GM12873 (cell line): Measurements from ENCODE around the gene PRAF2.

ENCODE experiments used
- CTCF ChIP-seq: IDR thresholded peaks from 2 replicates; pipeline ENCODE4 v1.5.1; 2012; ENCODE audit warnings: low read depth, mild to moderate bottlenecking, moderate library complexity, low read length, control low read depth; ENCODE audit not compliant: insufficient read depth; ENCODE audit errors: missing control alignments

The PRAF2 gene

GRCh38 chrX:49073601-49074575, at the start of gene PRAF2:
PRAF2 (minus strand) TSS chrX:49074002; CDS start chrX:49073987, 15 bp downstream.
- no peak for TF ChIP-seq CTCF

- no peak for TF ChIP-seq CTCF
Observed at GRCh38 chrX:49122499-49122898, 48.7 kb upstream of the PRAF2 start.

- peak; percentile 10 for TF ChIP-seq CTCF
Observed at GRCh38 chrX:49120091-49120490, 46.3 kb upstream of the PRAF2 start.

- TF ChIP-seq CTCF = no peak
Observed at GRCh38 chrX:49117581-49117980, 43.8 kb upstream of the PRAF2 start.

GRCh38 chrX:49116716-49117115, 42.9 kb upstream of the PRAF2 start:
- TF ChIP-seq CTCF = no peak

- TF ChIP-seq CTCF = no peak
Observed at GRCh38 chrX:49116076-49116475, 42.3 kb upstream of the PRAF2 start.

- no peak for TF ChIP-seq CTCF
Observed at GRCh38 chrX:49111791-49112190, 38.0 kb upstream of the PRAF2 start.
